ENCODE results near the gene U2AF2.

GRCh38 chr19:55660404-55660803 lies 5.6 kb downstream of the U2AF2 start:
- TF ChIP-seq EZH2 (IDR thresholded peaks at IDR 0.05; ENCODE audit: borderline replicate concordance, low read length) (no peak), CTCF (conservative IDR thresholded peaks at IDR 0.05 in 1 of 2, IDR thresholded peaks at IDR 0.05 in 1 of 2; ENCODE audit: extremely low read depth in 1 of 2, insufficient read depth in 1 of 2, low read depth in 1 of 2, low read length in 2 of 2) (no peak)
